Activated CD8-positive, alpha-beta T cell treated with anti-CD3 and anti-CD28 coated beads, Interleukin-2, amount 10 ng/mL, durations not matched to agents 7 days and 5 days (primary cell): ENCODE data around the gene RIMBP3B. TPM values are rescaled to one million over a fixed set of nuclear protein-coding genes. Genes with fewer than 3 reads are reported as not detected.
"Not testable (repeated sequence)": the region's sequence is repeated elsewhere in the genome, so short reads cannot be mapped to it uniquely, and the experiment has no call there.

Experiments
- ATAC-seq: fragments of 150-1000 bp; cut with Tn5 transposase; one replicate; pipeline ENCODE4 v1.10.0; 2021; ENCODE audit warnings: moderate library complexity
- CTCF ChIA-PET: fragments of 350-600 bp; sonication (Branson Sonifier 250); formaldehyde crosslinking; loops from one replicate; lab custom pipeline; 2021; ENCODE audit warnings: antibody characterized with exemption; lab: Charles Lee
- POLR2A ChIA-PET: fragments of 350-600 bp; sonication (Branson Sonifier 250); formaldehyde crosslinking; loops from one replicate; lab custom pipeline; 2021; ENCODE audit warnings: antibody characterized with exemption; lab: Charles Lee
- DNase-seq: peaks from one replicate; pipeline ENCODE4 v3.0.0-alpha.2; 2020
- H3K27ac Mint-ChIP-seq: one replicate; pipeline ENCODE4 v1.8.0; 2021; ENCODE audit warnings: mild to moderate bottlenecking, mixed read lengths
- H3K27me3 Mint-ChIP-seq: one replicate; pipeline ENCODE4 v1.8.0; 2021; ENCODE audit warnings: low read depth, mixed read lengths
- H3K36me3 Mint-ChIP-seq: one replicate; pipeline ENCODE4 v1.8.0; 2021; ENCODE audit warnings: low read depth, mixed read lengths
- H3K4me1 Mint-ChIP-seq: one replicate; pipeline ENCODE4 v1.8.0; 2021; ENCODE audit warnings: low read depth, mixed read lengths
- H3K4me3 Mint-ChIP-seq: one replicate; pipeline ENCODE4 v1.8.0; 2021; ENCODE audit warnings: mild to moderate bottlenecking, mixed read lengths
- H3K9me3 Mint-ChIP-seq: one replicate; pipeline ENCODE4 v1.8.0; 2022; ENCODE audit warnings: mixed read lengths; ENCODE audit not compliant: insufficient read depth
- total RNA-seq, 2 experiments: library from RNA; stranded (reverse); gene quantifications; one replicate each; pipeline ENCODE4 v1.2.3, GENCODE V29; 2021

Gene RIMBP3B
- total RNA-seq, 2 experiments from 2014 or later = 0.18 to 0.68 TPM

DNA sequence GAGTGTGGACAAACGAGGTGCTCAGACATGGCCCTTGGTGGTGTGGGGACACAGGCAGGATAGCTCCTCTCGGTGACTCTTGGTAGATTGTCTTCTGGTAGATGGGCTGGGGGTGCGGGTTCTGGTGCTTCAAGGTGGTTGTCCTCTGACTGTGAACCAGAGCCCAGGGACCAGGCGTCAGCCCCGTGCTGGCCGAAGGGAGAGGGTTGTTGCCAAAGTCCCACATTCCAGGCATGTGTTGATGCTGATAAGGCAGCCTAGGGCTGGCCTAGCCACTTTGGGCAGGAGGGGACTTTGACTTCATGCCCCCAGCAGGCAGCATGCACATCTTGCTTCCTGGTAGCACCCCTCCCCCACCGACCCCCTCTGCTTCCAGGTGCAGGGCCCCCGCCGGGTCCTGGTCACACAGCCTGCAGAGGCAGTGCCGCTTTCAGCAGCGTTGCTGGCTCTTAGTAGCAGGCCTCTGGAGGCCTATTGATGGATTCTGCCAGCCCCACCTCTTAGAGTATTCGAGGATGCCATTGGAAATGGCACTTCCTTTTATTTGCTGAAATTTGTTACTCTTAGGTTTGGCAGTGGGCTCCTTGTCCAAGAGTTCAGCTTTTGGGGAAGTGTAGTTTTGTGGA lies 40.6 kb downstream of the RIMBP3B start:
- POLR2A ChIA-PET, H3K27ac Mint-ChIP-seq, H3K9me3 Mint-ChIP-seq, ATAC-seq, CTCF ChIA-PET, H3K4me1 Mint-ChIP-seq, H3K36me3 Mint-ChIP-seq, DNase-seq, H3K27me3 Mint-ChIP-seq, H3K4me3 Mint-ChIP-seq: not testable (repeated sequence)

DNA sequence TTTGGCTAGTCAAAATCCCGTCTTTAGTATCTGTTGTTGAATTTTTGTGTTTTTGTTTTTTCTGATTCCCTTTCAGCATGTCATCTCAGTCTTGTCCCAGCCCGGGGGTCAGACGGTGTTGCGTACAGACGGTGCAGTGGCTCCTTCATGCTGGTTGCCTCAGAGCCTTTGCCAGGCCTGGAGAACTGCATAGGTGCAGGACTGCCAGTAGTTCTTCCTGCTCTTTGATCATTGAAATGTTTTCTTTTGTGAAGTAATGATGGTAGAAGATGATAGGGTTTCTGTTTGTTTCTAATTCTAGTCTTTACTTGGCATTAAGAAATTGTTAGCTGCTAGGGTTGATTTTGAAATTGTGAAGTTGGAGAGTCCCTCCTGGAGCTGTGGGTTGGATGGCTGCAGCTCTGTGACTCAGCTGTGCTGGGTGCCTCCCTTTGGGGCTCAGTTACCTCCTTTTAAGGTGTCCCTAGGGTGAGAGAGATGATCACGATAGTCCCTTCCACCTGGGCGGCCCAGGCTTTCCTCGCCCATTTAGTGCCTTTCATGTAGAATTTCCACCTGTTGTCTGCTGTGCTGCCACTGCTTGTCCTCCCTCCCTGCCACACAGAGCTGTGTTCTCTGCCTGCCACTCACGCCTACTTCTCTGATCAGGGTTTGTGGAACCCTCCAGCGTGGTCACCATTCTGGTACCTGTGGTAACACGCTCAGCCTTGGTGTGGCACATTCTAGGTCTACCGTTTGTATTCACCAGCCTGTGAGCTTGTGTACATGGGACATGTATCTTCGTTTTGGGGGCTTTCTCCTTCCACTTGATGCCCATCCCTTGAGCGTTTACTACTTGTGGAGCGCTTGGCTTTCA lies 51.1 kb downstream of the RIMBP3B start:
- H3K27me3 Mint-ChIP-seq, DNase-seq, H3K27ac Mint-ChIP-seq, H3K9me3 Mint-ChIP-seq, H3K4me3 Mint-ChIP-seq, CTCF ChIA-PET, H3K36me3 Mint-ChIP-seq, H3K4me1 Mint-ChIP-seq, POLR2A ChIA-PET: not testable (repeated sequence)
- peak; percentile 56 for ATAC-seq

- ATAC-seq, H3K4me3 Mint-ChIP-seq, DNase-seq, H3K4me1 Mint-ChIP-seq, H3K9me3 Mint-ChIP-seq, H3K27ac Mint-ChIP-seq, POLR2A ChIA-PET, H3K27me3 Mint-ChIP-seq, H3K36me3 Mint-ChIP-seq, CTCF ChIA-PET: not testable (repeated sequence)
These were observed 52.7 kb downstream of the RIMBP3B start for GRCh38 chr22:21435998-21436810.

DNA sequence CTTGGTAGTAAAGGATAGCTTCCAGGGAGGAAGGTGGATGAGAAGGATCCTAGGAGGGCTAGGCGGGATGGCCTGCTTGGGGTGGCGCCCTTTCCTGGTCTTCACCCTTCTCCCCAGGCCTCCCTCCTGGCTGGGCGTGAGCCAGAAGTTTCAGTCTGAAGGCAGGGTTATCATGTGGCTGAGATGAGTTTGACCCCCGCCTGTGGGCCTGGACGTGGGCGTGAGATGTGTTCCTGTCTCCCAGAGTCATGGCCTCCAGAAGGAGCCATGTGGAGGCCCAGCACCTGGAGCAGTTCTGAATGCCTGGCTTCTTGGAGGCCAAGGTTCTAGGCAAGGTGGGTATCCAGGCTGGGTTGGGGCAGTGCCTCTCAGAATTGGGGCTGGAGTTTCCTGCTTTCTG lies 54.5 kb downstream of the RIMBP3B start:
- peak; percentile 9 for DNase-seq
- H3K27me3 Mint-ChIP-seq, H3K4me1 Mint-ChIP-seq, H3K36me3 Mint-ChIP-seq, H3K27ac Mint-ChIP-seq, H3K4me3 Mint-ChIP-seq, POLR2A ChIA-PET, H3K9me3 Mint-ChIP-seq, ATAC-seq, CTCF ChIA-PET: not testable (repeated sequence)

Other genes with a start within 250 kb of the RIMBP3B start
- 1 to 10 TPM; 4.1 to 4.8 TPM for gene HIC2, start 33.6 kb downstream of the RIMBP3B start, total RNA-seq
- gene TMEM191C, start 83.6 kb downstream of the RIMBP3B start, total RNA-seq = 1 to 10 TPM; 1.1 to 2.4 TPM
- gene RIMBP3C, start 167.7 kb downstream of the RIMBP3B start, total RNA-seq = under 1 TPM; 0.08 to 0.34 TPM
- 10 to 100 TPM; 65.3 to 69.6 TPM for gene UBE2L3, start 184.0 kb downstream of the RIMBP3B start, total RNA-seq
- 10 to 100 TPM; 46.7 to 47.1 TPM for gene YDJC, start 246.3 kb downstream of the RIMBP3B start, total RNA-seq
- 1 to 10 TPM in 1 of 2 experiments, under 1 TPM in 1; 0.66 to 1.6 TPM for gene CCDC116, start 249.0 kb downstream of the RIMBP3B start, total RNA-seq